ENCODE measurements around the gene FANCI. TPM values are rescaled to one million over a fixed set of nuclear protein-coding genes. Genes with fewer than 3 reads are reported as not detected.

FANCI gene
- total RNA-seq, 1 experiment from 2014 or later = 112 TPM

DNA sequence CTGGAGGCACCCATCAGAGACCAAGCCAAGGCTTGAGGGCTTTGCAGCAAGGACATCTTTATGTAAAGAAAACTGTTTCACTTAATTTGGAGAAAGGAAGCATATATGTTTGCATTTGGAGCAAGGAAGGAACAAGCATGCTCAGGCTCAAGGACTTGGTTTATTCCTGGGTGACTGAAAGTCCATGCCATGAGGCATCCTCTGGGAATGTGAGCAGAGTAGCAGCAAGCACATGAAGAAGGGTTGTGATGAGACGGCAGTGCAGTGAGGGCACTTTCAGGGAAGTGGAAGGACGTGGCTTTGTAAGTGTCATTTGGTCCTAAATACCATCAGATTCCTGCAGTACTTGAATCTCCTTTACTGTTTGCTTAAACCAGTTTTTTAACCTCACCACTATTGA lies 64.0 kb downstream of the FANCI start:
- Histone ChIP-seq H3K9ac (ENCODE audit: low read length) (no peak overlapping the region), H3K9me2 (ENCODE audit: insufficient read depth) (no peaks in the 10 kb centered on the region), H3K27me3 (ENCODE audit: insufficient read depth, low read length) (no peaks in the 10 kb centered on the region), H4K20me1 (ENCODE audit: insufficient read depth) (no peaks in the 10 kb centered on the region), H3K79me2 (ENCODE audit: insufficient read depth, low read length) (no peaks in the 10 kb centered on the region), H3K4me3 (replicated peaks in 1 of 2; ENCODE audit: low read depth in 1 of 2, low read length in 2 of 2) (no peak overlapping the region), H3K27ac (ENCODE audit: low read depth, low read length) (no peak overlapping the region), H3K9me3 (ENCODE audit: control insufficient read depth in 1 of 2, insufficient read depth in 1 of 2, low read depth in 1 of 2, low read length in 2 of 2) (no peaks in the 10 kb centered on the region), H3K4me2 (ENCODE audit: low read length) (no peak overlapping the region), H3K4me1 (ENCODE audit: control insufficient read depth in 1 of 2, insufficient read depth in 2 of 2, low read length in 2 of 2) (no peaks in the 10 kb centered on the region), H3K36me3 (ENCODE audit: control insufficient read depth in 1 of 2, insufficient read depth in 2 of 2, low read length in 2 of 2) (peaks cover 32 to 62% of the 10 kb centered on the region in 2 experiments), H2AFZ (ENCODE audit: low read depth, low read length, poor library complexity, severe bottlenecking) (no peak overlapping the region)
- POLR2A ChIA-PET = interaction anchor here (1.5 kb wide), 1 partner anchor 27 kb away, joined by 5 read pairs; the partner anchor contains the start of gene POLG
- no peak for TF ChIP-seq SP1 (IDR thresholded peaks at IDR 0.05; ENCODE audit: low read depth)
- TF ChIP-seq CEBPB (IDR thresholded peaks at IDR 0.05; ENCODE audit: low read depth) = no peak
- no peak for TF ChIP-seq JUND (IDR thresholded peaks at IDR 0.05)
- TF ChIP-seq POLR2AphosphoS5 (IDR thresholded peaks at IDR 0.05; ENCODE audit: low read depth, low read length) = no peak
- TF ChIP-seq RAD21 (IDR thresholded peaks at IDR 0.05; ENCODE audit: low read depth) = no peak
- TF ChIP-seq SRF (IDR thresholded peaks at IDR 0.05; ENCODE audit: low read depth) = no peak
- no peak for TF ChIP-seq TCF7L2 (IDR thresholded peaks at IDR 0.05; ENCODE audit: borderline replicate concordance, extremely low read depth, insufficient read depth, insufficient read length)
- TF ChIP-seq SIN3A (IDR thresholded peaks at IDR 0.05; ENCODE audit: low read depth) = no peak
- TF ChIP-seq ZNF274 (IDR thresholded peaks at IDR 0.05; ENCODE audit: low read depth, low read length) = no peak
- no peak for TF ChIP-seq POLR2A (IDR thresholded peaks at IDR 0.05; ENCODE audit: borderline replicate concordance, extremely low read depth, insufficient read depth, insufficient read length)
- TF ChIP-seq EZH2 (IDR thresholded peaks at IDR 0.05) = no peak
- TF ChIP-seq FOSL1 (IDR thresholded peaks at IDR 0.05; ENCODE audit: low read depth) = no peak
- TF ChIP-seq, protein P1, sequence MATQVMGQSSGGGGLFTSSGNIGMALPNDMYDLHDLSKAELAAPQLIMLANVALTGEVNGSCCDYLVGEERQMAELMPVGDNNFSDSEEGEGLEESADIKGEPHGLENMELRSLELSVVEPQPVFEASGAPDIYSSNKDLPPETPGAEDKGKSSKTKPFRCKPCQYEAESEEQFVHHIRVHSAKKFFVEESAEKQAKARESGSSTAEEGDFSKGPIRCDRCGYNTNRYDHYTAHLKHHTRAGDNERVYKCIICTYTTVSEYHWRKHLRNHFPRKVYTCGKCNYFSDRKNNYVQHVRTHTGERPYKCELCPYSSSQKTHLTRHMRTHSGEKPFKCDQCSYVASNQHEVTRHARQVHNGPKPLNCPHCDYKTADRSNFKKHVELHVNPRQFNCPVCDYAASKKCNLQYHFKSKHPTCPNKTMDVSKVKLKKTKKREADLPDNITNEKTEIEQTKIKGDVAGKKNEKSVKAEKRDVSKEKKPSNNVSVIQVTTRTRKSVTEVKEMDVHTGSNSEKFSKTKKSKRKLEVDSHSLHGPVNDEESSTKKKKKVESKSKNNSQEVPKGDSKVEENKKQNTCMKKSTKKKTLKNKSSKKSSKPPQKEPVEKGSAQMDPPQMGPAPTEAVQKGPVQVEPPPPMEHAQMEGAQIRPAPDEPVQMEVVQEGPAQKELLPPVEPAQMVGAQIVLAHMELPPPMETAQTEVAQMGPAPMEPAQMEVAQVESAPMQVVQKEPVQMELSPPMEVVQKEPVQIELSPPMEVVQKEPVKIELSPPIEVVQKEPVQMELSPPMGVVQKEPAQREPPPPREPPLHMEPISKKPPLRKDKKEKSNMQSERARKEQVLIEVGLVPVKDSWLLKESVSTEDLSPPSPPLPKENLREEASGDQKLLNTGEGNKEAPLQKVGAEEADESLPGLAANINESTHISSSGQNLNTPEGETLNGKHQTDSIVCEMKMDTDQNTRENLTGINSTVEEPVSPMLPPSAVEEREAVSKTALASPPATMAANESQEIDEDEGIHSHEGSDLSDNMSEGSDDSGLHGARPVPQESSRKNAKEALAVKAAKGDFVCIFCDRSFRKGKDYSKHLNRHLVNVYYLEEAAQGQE (IDR thresholded peaks at IDR 0.05; ENCODE audit: low read depth) = no peak
- TF ChIP-seq ZFX (IDR thresholded peaks at IDR 0.05) = no peak
- no peak for TF ChIP-seq CBX3 (IDR thresholded peaks at IDR 0.05; ENCODE audit: low read depth)
- no peak for TF ChIP-seq MAX (IDR thresholded peaks at IDR 0.05)
- TF ChIP-seq, protein P2, sequence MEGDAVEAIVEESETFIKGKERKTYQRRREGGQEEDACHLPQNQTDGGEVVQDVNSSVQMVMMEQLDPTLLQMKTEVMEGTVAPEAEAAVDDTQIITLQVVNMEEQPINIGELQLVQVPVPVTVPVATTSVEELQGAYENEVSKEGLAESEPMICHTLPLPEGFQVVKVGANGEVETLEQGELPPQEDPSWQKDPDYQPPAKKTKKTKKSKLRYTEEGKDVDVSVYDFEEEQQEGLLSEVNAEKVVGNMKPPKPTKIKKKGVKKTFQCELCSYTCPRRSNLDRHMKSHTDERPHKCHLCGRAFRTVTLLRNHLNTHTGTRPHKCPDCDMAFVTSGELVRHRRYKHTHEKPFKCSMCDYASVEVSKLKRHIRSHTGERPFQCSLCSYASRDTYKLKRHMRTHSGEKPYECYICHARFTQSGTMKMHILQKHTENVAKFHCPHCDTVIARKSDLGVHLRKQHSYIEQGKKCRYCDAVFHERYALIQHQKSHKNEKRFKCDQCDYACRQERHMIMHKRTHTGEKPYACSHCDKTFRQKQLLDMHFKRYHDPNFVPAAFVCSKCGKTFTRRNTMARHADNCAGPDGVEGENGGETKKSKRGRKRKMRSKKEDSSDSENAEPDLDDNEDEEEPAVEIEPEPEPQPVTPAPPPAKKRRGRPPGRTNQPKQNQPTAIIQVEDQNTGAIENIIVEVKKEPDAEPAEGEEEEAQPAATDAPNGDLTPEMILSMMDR (IDR thresholded peaks at IDR 0.05 in 2 of 3, conservative IDR thresholded peaks at IDR 0.05 in 1 of 3; ENCODE audit: borderline replicate concordance in 1 of 3, insufficient read depth in 1 of 3, low read depth in 2 of 3, low read length in 2 of 3) = no peak
- no peak for TF ChIP-seq EZH2phosphoT487 (IDR thresholded peaks at IDR 0.05; ENCODE audit: borderline replicate concordance)
- TF ChIP-seq ZBTB33 (IDR thresholded peaks at IDR 0.05; ENCODE audit: extremely low read depth, insufficient replicate concordance, low read length) = no peak
- TF ChIP-seq YY1 (IDR thresholded peaks at IDR 0.05; ENCODE audit: extremely low read depth, insufficient replicate concordance, low read depth, low read length) = no peak
- intact Hi-C loops (cut with micrococcal nuclease) = no loop called here
- RAD21 ChIA-PET (ENCODE audit: low non-redundant PET in 1 of 2, low total read pairs in 2 of 2, uncharacterized antibody in 2 of 2, unreplicated experiment in 2 of 2) = no interaction called here
- CTCF ChIA-PET = interaction anchor here (1.5 kb wide), 1 partner anchor 101 kb away, joined by 5 read pairs; no protein-coding TSS in a partner anchor
- ATAC-seq (no peak), DNase-seq (ENCODE audit: low read depth, low spot score) (no peak)
- BruUV-seq (replicated peaks) = no TSS peak
